ENCODE measurements around the gene MORF4L2. TPM values are rescaled to one million over a fixed set of nuclear protein-coding genes. Genes with fewer than 3 reads are reported as not detected.

The MORF4L2 gene
- total and polyA plus RNA-seq, 2 of the 8 experiments (the other 6 are each of a cell fraction or from before 2014, with no cell fraction given): 235 to 373 TPM

DNA sequence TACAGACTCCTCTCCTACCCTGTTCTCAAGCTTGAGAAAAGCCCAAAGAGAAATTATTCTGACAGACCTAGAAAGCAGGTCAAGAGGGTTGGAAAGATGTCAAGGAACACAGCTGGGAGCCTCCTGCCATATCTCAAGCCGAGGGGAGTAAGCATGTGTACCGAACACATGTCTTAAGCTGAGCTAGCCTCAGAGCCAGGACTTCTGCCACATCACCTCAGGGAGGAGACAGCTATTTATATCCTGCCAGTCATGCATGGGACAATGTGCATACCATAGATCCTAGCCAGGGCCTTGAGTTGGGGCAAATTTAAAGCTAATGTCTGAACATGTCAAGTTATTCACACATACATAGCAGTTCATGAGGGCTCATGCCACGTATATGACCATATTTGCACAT is 36.0 kb upstream of the MORF4L2 start (continued):
- TF ChIP-seq, protein P1, sequence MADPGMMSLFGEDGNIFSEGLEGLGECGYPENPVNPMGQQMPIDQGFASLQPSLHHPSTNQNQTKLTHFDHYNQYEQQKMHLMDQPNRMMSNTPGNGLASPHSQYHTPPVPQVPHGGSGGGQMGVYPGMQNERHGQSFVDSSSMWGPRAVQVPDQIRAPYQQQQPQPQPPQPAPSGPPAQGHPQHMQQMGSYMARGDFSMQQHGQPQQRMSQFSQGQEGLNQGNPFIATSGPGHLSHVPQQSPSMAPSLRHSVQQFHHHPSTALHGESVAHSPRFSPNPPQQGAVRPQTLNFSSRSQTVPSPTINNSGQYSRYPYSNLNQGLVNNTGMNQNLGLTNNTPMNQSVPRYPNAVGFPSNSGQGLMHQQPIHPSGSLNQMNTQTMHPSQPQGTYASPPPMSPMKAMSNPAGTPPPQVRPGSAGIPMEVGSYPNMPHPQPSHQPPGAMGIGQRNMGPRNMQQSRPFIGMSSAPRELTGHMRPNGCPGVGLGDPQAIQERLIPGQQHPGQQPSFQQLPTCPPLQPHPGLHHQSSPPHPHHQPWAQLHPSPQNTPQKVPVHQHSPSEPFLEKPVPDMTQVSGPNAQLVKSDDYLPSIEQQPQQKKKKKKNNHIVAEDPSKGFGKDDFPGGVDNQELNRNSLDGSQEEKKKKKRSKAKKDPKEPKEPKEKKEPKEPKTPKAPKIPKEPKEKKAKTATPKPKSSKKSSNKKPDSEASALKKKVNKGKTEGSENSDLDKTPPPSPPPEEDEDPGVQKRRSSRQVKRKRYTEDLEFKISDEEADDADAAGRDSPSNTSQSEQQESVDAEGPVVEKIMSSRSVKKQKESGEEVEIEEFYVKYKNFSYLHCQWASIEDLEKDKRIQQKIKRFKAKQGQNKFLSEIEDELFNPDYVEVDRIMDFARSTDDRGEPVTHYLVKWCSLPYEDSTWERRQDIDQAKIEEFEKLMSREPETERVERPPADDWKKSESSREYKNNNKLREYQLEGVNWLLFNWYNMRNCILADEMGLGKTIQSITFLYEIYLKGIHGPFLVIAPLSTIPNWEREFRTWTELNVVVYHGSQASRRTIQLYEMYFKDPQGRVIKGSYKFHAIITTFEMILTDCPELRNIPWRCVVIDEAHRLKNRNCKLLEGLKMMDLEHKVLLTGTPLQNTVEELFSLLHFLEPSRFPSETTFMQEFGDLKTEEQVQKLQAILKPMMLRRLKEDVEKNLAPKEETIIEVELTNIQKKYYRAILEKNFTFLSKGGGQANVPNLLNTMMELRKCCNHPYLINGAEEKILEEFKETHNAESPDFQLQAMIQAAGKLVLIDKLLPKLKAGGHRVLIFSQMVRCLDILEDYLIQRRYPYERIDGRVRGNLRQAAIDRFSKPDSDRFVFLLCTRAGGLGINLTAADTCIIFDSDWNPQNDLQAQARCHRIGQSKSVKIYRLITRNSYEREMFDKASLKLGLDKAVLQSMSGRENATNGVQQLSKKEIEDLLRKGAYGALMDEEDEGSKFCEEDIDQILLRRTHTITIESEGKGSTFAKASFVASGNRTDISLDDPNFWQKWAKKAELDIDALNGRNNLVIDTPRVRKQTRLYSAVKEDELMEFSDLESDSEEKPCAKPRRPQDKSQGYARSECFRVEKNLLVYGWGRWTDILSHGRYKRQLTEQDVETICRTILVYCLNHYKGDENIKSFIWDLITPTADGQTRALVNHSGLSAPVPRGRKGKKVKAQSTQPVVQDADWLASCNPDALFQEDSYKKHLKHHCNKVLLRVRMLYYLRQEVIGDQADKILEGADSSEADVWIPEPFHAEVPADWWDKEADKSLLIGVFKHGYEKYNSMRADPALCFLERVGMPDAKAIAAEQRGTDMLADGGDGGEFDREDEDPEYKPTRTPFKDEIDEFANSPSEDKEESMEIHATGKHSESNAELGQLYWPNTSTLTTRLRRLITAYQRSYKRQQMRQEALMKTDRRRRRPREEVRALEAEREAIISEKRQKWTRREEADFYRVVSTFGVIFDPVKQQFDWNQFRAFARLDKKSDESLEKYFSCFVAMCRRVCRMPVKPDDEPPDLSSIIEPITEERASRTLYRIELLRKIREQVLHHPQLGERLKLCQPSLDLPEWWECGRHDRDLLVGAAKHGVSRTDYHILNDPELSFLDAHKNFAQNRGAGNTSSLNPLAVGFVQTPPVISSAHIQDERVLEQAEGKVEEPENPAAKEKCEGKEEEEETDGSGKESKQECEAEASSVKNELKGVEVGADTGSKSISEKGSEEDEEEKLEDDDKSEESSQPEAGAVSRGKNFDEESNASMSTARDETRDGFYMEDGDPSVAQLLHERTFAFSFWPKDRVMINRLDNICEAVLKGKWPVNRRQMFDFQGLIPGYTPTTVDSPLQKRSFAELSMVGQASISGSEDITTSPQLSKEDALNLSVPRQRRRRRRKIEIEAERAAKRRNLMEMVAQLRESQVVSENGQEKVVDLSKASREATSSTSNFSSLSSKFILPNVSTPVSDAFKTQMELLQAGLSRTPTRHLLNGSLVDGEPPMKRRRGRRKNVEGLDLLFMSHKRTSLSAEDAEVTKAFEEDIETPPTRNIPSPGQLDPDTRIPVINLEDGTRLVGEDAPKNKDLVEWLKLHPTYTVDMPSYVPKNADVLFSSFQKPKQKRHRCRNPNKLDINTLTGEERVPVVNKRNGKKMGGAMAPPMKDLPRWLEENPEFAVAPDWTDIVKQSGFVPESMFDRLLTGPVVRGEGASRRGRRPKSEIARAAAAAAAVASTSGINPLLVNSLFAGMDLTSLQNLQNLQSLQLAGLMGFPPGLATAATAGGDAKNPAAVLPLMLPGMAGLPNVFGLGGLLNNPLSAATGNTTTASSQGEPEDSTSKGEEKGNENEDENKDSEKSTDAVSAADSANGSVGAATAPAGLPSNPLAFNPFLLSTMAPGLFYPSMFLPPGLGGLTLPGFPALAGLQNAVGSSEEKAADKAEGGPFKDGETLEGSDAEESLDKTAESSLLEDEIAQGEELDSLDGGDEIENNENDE (IDR thresholded peaks at IDR 0.05; ENCODE audit: insufficient replicate concordance, low read length): no peak
- TF ChIP-seq, protein P2, sequence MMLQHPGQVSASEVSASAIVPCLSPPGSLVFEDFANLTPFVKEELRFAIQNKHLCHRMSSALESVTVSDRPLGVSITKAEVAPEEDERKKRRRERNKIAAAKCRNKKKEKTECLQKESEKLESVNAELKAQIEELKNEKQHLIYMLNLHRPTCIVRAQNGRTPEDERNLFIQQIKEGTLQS (IDR thresholded peaks at IDR 0.05; ENCODE audit: insufficient read depth, low read depth, low read length): no peak
- no peak for TF ChIP-seq HDAC2 (IDR thresholded peaks at IDR 0.05; ENCODE audit: borderline replicate concordance in 1 of 2, low read depth in 2 of 2, low read length in 2 of 2)
- TF ChIP-seq POLR2A (IDR thresholded peaks at IDR 0.05; ENCODE audit: control extremely low read depth in 1 of 2, low read depth in 2 of 2, low read length in 2 of 2): no peak
- no peak for TF ChIP-seq POLR2AphosphoS5 (IDR thresholded peaks at IDR 0.05; ENCODE audit: low read depth, low read length)
- TF ChIP-seq SIX5 (IDR thresholded peaks at IDR 0.05; ENCODE audit: low read depth, low read length): no peak
- TF ChIP-seq BACH1 (IDR thresholded peaks at IDR 0.05; ENCODE audit: low read length): no peak
